NCI-H1436 treated with DMSO at 0.1 percent for 48 hours (cell line): ENCODE measurements around the gene HDHD2.

Source experiments
- DNase-seq: peaks from one replicate; lab custom pipeline; 2025; lab: John Stamatoyannopoulos, UW

The HDHD2 gene

DNA sequence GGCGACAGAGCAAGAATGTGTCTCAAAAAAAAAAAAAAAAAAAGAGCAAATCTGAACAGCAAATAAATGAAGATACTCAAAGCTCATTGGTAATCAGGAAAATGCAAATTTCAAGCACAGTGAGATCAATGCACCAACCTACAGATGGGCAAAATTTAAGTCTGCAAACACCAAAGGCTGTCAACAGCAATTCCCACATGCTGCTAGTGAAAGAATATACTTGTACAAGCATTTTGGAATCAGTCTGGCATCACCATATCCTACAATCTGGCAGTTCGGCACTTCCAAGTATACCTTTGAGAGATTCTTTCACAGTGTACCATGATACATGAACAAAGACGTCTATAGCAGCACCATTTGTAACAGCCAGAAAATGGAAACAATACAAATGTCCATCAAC is 4.1 kb downstream of the HDHD2 start:
- DNase-seq: no peak

DNA sequence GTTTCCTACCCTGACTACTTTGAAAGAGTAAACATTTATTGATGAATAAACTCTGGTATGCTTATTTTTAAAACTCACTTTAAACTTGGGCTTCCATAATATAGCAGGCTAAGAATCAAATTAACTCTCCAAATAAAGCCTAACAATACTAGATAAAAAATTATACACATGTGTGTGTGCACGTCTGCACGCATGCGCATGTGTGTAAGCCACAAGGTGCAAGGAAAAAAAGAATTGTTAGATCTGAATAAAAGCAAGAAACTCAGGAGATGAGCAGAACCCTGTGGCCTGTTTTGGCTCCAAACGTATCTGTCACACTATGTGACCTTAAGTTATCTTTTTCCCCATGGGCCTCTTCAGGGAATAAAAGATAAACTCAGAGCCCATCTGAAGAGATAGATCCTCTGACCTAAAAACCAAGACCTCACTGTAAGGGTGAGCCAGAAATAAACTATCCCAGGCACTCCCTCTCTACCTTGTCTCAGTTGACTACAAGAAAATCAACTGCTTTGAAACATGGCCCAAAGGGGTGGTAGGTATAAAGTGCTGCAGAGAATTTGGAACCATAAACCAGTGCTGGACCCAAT is 6.3 kb downstream of the HDHD2 start:
- DNase-seq: no peak

DNA sequence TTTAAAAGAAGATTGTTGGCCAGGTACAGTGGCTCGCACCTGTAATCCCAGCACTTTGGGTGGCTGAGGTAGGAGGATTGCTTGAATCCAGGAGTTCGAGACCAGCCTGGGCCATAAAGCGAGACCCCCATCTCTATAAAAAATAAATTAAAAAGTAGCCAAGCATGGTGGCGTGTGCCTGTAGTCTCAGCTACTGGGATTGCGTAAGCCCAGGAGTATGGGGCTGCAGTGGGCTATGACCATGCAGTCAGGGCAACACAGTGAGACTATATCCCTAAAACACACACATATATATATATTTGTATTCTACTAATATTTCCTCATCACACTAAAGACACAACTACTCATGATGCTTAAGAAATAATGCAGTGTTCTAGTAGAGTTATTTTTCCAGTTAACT is 7.1 kb downstream of the HDHD2 start:
- no peak for DNase-seq

DNA sequence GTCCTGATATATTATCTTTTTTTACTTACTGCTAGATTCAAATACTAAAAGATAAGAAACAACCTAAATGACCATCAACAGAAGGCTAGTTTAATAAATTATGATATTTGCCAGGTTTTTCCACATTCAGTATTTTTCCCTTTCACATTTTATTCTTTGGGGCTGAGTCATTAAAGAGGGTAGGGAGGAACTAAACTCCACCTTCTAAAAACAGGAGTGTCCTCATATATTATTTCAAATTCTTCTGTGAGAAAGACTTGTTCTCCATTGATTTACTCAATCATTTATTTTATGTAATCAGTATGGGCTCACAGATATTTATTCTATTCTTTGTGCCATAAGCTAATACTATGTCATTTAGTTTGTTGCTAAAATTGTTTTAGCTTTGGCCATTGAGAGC is 9.0 kb downstream of the HDHD2 start:
- no peak for DNase-seq

DNA sequence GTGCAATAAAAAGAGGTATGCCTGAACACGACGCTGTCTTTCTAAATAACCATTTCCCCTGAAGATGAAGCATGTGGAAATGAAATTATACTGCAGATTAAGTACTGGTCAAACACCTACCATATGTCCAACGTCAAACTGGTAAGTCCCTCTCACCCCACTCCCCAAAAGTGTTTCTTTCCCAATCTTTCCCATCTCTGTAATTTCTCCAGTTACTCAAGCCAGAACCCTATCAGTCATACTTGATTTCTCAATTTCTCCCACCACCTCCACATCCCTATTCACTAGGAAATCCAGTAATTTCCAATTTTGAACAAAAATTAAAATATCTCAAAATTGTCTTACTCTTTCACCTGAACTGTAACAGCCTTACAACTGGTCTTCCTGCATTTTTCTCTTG is 29.2 kb downstream of the HDHD2 start:
- no peak for DNase-seq

DNA sequence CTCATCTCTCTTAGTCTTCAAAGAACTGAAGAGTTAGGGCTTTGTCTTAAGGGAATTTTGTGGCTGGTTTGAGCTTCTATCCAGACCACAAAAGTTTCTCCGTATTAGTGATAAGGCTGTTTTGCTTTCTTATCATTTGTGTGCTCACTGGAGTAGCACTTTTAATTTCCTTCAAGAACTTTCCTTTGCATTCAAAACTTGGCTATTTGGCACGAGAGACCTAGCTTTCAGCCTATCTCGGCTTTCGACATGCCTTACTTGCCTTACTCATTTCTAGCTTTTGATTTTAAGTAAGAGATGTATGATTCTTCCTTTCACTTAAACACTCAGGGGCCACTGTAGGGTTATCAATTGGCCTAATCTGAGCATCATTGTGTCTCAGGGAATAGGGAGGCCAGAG is 29.9 kb downstream of the HDHD2 start:
- no peak for DNase-seq

DNA sequence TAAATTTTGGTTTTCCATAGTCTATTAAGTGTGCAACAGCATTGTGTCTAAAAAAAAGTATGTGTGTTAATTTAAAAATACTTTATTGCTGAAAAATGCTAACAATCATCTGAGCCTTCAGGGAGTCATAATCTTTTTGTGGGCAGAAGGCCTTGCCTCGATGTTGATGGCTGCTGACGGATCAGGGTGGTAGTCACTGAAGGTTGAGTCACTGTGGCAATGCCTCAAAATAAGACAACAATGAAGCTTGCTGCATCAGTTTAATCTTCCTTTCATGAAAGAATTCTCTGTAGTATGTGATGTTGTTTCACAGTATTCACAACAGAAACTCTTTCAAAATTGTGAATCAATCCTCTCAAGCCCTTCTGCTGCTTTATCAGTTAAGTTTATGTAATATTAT is 31.3 kb downstream of the HDHD2 start:
- DNase-seq: no peak

DNA sequence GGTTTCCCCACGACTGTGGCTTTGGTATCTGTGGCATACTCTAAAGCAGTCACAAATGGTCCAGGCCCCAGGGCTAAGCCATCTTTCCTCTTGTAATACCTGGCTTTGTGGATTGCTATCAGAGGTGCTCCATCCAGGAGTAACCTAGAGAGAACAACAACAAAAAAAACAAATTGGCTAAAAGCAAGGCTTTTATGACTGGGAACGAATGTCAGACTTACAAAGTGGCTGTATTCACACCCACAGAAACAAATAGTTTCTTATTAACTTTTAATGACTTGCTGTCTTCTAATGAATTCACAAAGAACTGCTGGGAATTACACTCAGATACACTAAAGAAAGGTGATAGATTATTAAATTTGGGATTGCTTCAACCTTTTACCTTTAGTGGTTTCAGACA is 35.1 kb downstream of the HDHD2 start:
- no peak for DNase-seq

DNA sequence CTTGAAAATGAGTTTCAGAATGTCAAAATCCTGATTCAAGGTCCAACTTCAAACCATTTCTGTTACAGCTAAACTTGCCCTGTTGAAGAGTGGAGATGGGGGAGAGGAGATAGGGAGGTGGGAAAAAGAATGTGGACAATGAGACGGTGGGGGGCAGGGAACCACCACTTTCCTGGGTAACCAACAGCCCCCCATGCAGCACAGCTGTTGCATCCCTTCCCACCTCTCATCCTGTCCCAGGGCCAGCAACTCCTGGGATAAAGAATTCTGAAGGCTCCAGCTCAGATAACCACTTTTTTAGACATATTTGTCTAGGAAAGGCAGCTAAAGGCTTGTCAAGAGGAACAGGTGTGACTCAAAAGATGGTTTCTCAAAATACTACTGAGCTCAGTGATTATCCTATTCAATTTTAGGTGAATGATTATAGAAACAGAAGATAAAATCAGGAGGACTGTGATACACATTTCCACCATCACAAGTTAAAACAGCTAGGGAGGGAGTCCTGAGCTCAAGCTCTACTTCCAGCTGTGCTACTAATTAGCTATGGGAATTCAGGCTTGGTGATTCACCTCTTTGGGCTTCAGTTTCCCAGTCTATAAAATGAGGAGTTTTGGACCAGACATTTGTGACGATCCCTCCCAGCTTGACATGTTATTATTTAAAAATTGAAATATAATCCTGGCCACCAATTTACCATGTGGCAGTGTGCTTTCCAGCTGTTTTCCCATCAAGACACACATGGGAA is 36.3 kb downstream of the HDHD2 start:
- DNase-seq: no peak

DNA sequence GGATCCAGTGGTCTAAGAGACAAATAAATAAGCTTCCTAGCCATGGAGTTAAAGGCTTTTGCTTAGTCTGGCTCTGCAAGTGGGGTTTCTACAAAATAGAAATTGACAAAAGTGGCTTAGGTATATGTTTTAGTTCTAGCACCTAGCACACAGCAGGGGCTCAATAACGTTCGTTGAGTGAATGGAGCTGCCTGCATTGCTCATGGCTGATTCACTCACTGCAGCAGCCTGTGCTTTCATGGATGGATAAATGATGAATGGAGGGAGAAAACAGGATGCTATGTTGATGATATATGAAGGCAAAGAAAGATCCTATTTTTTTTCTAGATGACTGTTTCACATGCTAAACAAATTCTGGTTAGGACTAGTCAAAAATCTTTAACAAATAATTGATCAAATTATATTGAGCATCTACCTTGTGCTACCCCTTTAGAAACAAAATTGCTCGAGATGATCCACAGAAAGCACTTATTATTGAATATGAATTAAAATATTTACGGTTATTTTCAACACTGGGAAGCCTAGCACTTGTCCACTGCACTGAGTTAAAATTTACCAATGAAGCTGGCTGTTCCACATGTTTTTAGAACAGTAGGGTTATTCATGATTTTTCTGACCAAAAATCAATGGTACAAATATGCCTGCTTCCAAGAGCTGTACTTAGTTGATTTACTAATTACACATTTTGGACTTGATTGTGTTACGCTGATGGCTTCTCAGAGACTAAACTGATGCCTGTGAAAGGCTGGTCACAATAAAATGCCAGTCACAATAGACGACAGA is 39.6 kb downstream of the HDHD2 start:
- DNase-seq: no peak

DNA sequence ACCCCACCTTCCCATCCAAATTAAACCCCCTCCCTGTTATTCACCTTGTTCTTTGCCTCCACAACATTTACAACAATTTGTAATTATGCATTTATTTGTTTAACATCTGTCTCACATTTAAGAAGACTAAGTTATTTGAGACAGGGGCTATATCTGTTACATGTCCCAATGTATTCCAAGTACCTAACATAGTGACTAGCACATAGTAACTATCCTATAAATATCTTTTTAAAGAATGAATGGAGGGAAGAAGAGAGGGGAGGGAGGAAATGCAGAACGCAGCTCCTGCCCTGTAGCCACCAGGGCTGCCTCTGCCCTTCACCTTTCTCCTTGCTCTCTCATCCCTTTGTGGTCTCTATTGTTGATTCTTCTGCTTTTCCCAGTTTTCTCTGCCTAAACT is 40.6 kb downstream of the HDHD2 start:
- DNase-seq: no peak

DNA sequence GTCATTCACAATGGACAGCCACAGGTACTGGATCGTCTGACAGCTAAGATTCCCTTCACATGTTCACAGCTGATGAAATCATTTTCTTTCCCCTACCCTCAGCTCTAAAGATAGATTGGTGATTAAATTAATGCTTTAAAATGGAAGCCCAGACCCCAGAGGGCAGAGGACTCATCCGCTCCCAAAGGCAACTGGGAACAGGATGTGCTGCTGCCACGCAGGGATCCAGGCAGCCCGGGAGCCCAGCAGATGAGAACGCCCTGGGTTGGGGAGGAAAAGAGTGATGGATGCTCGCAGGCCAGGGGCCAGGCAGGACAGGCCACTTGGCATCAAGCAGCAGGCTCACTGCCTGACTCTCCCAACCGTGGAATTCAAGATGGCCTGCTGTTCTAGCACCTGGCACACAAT is 41.3 kb downstream of the HDHD2 start:
- no peak for DNase-seq

DNA sequence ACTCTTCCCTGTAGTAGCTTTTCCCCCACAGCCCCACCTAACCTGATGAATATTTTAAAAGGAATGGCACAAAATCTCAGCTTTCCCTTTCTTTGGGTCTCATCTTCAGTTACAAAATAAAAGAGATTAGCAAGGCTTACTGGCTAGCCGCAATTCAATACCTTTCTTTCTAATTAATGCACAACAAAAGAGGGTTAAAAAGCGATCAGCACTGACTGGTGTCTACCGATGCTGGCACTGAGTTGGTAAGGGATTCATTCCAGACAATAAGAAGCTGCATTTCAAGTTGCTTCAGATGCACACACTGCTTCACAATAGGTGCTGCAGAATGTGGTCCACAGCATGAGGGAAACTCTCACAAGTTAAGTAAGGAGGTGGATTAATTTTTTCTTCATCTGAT is 41.9 kb downstream of the HDHD2 start:
- no peak for DNase-seq

DNA sequence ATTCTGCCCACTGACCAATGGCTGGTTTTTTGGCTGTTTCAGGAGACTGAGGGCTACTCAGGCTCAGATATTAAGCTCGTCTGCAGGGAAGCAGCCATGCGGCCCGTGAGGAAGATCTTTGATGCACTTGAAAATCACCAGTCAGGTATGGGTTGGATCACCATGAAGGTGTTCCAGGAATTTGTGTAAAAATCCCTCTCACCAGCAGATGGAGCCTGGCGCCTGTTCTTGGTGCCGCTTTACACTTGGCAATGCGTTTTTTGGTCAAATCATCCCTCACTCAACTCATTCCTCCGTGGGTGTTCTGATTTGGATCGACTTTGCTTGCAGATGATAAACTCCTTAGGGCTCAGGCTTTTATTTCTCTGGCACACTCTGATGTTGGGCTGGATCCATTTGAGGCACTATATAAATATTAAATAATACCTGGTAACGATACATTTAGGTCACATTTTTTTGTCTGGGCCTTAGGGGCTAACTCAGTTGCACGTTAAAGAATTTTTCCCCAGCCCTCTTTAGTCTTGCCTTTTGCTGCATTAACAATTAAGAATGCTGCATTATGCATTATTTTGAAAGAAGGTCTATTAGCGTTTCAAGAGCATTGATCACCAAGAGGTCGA is 50.0 kb downstream of the HDHD2 start:
- no peak for DNase-seq

DNA sequence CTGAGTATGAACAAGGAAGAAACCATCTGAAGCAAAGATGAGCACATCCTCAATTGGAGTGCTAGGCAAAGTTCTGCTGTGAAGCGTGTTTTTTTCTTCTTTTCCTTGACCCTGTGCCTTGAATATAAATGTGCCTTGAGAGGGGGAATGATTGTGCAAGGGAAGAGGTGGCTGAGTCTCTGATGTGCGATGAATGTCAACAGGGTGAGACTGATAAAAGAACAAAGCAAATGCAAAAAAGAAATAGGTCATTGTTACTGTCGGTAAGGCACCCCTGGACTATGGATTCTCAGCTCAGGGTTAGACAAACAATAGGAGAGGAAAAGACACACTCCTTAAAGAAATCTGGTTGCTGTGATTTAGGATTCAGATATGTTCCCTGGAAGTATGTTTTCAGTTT is 54.5 kb downstream of the HDHD2 start:
- no peak for DNase-seq

DNA sequence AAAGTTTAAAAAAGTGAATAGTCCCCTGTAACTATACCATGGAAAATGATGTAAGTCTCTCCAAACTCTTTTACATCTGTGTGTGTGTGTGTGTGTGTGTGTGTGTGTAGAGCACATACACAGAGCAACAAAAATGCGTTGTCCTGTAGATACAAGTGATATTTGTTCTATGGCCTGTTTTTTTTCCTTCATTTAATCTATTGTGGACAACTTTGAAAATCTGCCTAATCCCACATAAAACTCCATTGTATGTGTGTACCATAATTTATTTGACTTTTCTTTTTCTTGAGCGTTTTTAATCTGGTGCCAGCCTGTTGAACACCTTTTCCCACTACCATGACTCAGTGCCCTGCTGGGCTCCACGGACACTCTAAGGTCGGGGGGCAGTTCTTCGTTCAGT is 62.6 kb downstream of the HDHD2 start:
- DNase-seq: no peak

DNA sequence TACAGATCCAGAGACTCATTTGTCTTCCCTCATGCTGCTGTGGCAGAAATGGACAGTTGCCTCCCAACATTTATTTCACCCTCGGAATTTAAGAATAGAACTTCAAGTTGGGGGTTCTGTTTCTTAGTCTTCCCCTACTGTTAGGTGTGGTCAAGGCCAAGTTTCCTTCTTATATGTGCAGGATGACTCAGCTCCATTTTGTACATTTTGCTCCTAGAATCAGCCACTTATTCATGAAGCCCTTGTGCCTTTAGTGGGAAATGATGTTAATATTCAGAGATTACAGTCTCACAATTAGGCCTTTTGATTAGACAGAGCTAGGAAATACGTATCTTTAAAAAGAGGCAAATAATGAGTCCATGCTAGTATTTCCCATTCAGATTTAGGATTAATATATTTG is 68.7 kb downstream of the HDHD2 start:
- DNase-seq: no peak

DNA sequence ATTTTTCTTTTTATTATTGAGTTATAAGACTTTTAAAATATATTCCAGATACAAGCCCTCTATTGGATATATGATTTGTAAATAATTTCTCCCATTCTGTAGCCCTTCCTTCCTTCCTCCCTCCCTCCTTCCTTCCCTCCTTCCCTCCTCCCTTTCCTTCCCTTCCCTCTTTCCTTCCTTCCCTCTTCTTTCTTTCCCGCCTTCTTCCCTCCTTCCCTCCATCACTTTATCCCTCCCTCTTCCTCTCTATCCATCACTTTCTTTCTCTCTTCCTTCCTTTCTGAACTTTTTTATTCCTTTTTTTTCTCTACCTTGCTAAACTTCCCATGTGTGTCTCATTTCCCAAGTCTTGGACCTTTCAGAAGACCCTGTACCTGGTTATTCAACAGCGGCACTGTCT is 69.4 kb downstream of the HDHD2 start:
- DNase-seq: no peak

DNA sequence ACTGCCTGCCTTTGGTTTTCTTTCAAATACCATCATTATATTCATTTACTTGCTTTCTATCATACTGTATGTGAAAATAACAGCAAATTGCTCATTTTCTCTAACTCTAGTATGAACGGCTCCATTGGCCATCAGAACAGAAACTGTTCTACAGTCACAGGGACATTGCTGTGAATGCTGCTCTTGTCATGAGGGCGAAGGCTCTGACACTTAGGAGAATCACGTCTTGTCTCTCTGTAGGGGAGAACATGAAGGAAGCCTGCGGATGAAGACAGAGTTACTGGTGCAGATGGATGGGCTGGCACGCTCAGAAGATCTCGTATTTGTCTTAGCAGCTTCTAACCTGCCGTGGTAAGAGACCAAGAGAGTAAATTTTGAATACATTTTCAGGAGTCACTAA is 73.2 kb downstream of the HDHD2 start:
- no peak for DNase-seq

DNA sequence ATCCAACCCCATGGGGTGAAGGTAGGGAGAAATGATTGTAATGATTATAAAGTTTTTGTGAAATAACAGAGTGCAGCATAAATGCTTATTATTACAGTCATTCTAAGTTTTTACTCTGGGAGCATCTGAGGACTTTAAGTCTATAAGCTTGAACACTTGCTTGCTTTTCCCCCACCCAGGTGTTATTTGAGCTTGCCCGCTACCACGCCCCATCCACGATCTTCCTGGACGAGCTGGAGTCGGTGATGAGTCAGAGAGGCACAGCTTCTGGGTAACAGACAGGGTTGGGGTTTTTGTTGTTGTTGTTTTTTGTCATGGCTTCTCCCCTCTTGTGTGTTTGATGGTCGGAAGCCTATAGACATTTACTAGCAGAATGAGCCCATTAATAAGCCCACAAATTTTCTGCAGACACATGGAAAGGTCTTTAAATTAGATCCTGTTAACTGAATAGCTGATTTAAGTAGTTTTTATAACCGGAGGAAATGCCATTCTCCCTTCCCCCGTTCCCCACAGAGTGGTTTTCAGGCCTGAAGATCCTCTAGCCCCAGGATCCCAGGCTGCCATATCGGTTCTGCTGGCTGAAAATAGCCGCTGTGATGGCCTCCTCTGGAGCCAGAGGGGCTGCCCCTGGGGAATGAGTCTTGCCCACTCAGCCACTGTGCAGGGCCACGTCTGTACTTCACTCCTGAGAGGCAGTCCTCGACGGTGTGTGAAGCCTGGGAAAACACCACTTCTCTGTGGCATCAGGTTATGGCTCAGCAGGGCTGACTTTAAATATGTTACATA is 75.0 kb downstream of the HDHD2 start:
- no peak for DNase-seq

DNA sequence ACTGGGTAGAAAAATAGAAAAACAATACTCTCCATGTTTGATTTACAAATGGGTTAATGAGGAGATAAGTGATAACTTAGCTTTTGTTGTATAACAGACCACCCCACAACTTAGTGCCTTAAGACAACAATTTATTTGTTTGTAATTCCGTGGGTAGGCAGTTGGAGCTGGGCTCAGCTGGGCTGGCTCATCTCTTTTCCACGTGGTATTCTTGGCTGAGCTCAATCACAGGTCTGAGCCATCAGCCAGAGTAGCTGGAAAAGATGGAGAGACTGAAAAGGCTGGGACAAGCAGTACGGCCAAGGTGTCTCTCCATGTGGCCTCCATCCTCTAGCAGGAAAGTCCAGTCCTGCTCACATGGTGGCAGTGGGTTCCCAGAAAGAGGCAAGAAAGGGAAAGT is 82.7 kb downstream of the HDHD2 start:
- DNase-seq: no peak

DNA sequence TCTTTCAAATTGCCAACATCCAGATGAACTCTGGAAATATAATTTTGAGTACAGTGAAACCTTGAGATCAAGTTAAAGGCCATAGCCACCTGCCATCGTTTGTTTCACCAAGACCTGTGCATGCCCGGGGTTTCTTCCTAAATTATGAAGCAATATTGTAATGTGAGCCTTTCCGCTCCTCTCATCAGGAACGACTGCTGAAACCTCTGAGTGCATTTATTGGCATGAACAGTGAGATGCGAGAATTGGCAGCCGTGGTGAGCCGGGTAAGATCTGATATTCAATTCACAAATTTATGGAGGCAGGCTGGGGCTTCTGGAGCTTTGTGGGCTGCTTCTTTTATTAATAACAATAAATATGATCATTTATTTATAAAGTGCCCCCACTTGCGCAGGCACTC is 87.2 kb downstream of the HDHD2 start:
- DNase-seq: no peak
